Measurements from ENCODE around the gene FREM2. TPM values are rescaled to one million over a fixed set of nuclear protein-coding genes. Genes with fewer than 3 reads are reported as not detected.

FREM2 gene
- total and polyA plus RNA-seq, 9 of the 15 experiments (the other 6 are each of a cell fraction or from before 2014, with no cell fraction given) = under 0.01 to 0.02 TPM; not detected in 7

- ChIA-PET CTCF (ENCODE audit: low intra/inter-chr PET ratio) (no interaction called here), POLR2A (no interaction called here)
- no peak for FAIRE-seq
- Histone ChIP-seq H3K9ac (ENCODE audit: insufficient read depth in 1 of 2, low read depth in 2 of 2, low read length in 2 of 2) (no peak overlapping the region), H4K20me1 (replicated peaks; ENCODE audit: control insufficient read depth, insufficient read depth, low read length) (no peaks in the 10 kb centered on the region), H3K9me1 (ENCODE audit: control insufficient read depth, insufficient read depth, low read length) (no peaks in the 10 kb centered on the region), H3K4me3 (no peak overlapping the region), H3K9me3 (replicated peaks; ENCODE audit: control insufficient read depth, insufficient read depth, low read depth, low read length) (no peaks in the 10 kb centered on the region), H2AFZ (ENCODE audit: low read depth, low read length) (no peak overlapping the region), H3K36me3 (ENCODE audit: control insufficient read depth, insufficient read depth, low read length) (no peaks in the 10 kb centered on the region), H3K27me3 (ENCODE audit: control insufficient read depth in 2 of 2, insufficient read depth in 2 of 2, low read length in 2 of 2) (no peaks in the 10 kb centered on the region), H3K79me2 (ENCODE audit: control insufficient read depth, insufficient read depth, low read length) (no peaks in the 10 kb centered on the region), H3K4me1 (replicated peaks in 1 of 2; ENCODE audit: control insufficient read depth in 2 of 2, insufficient read depth in 2 of 2, low read length in 2 of 2) (no peaks in the 10 kb centered on the region), H3K4me2 (ENCODE audit: insufficient read depth, low read length) (no peak overlapping the region), H3K27ac (ENCODE audit: extremely low read depth, low read depth, low read length) (no peak overlapping the region)
- DNase-seq (ENCODE audit: extremely low read depth in 1 of 4, low spot score in 3 of 4) = no peak
- WGBS (ENCODE audit: insufficient coverage, low coverage, missing lambda C conversion rate) = 0% methylated on average over 7 of the region's 7 CpGs
- no peak for ATAC-seq
- TF ChIP-seq POLR3A (IDR thresholded peaks at IDR 0.05; ENCODE audit: borderline replicate concordance, extremely low read depth, insufficient read depth, insufficient read length) = no peak
- TF ChIP-seq ADNP (tag; IDR thresholded peaks at IDR 0.05) = no peak
- no peak for TF ChIP-seq BCL6 (CRISPR knock-in tag; IDR thresholded peaks at IDR 0.05)
- TF ChIP-seq TSHZ1 (CRISPR knock-in tag; IDR thresholded peaks at IDR 0.05) = no peak
- TF ChIP-seq JUN (IDR thresholded peaks at IDR 0.05; ENCODE audit: borderline replicate concordance, low read depth, low read length) = no peak
- TF ChIP-seq JUN (CRISPR knock-in tag; IDR thresholded peaks at IDR 0.05; ENCODE audit: borderline replicate concordance) = no peak
- no peak for TF ChIP-seq ZNF583 (CRISPR knock-in tag; IDR thresholded peaks at IDR 0.05)
- no peak for TF ChIP-seq FOXA3 (CRISPR knock-in tag; conservative IDR thresholded peaks at IDR 0.05 in 1 of 2, IDR thresholded peaks at IDR 0.05 in 1 of 2)
- no peak for TF ChIP-seq NONO (IDR thresholded peaks at IDR 0.05; ENCODE audit: low read depth in 2 of 2, low read length in 1 of 2)
- no peak for TF ChIP-seq ZNF668 (CRISPR knock-in tag; IDR thresholded peaks at IDR 0.05)
- TF ChIP-seq ZEB2 (IDR thresholded peaks at IDR 0.05) = no peak
- TF ChIP-seq ZNF785 (CRISPR knock-in tag; IDR thresholded peaks at IDR 0.05) = no peak
- no peak for TF ChIP-seq NFE2L1 (tag; IDR thresholded peaks at IDR 0.05; ENCODE audit: borderline replicate concordance, low read depth)
- TF ChIP-seq ZNF431 (CRISPR knock-in tag; IDR thresholded peaks at IDR 0.05) = no peak
- TF ChIP-seq XRCC5 (IDR thresholded peaks at IDR 0.05; ENCODE audit: low read depth, low read length) = no peak
- no peak for TF ChIP-seq RBM39 (optimal IDR thresholded peaks at IDR 0.05; ENCODE audit: low read depth, low read length)
- TF ChIP-seq SNRNP70 (optimal IDR thresholded peaks at IDR 0.05; ENCODE audit: low read depth, low read length) = no peak
- no peak for TF ChIP-seq ZNF449 (CRISPR knock-in tag; IDR thresholded peaks at IDR 0.05)
- TF ChIP-seq KAT2B (IDR thresholded peaks at IDR 0.05; ENCODE audit: low read depth, low read length) = no peak
- BruUV-seq (replicated peaks) = no TSS peak
- in situ Hi-C loops (cut with MboI) = no loop called here
- intact Hi-C loops (cut with micrococcal nuclease) = loop anchor here (10.0 kb wide), 2 partner anchors 145 to 1665 kb away; partner anchors contain the start of gene CSNK1A1L
Measured at GRCh38 chr13:38769526-38769925, 82.6 kb downstream of the FREM2 start.
